ENCODE measurements around the gene HASPIN.
"Not testable (repeated sequence)": the region's sequence is repeated elsewhere in the genome, so short reads cannot be mapped to it uniquely, and the experiment has no call there.

Gene HASPIN

DNA sequence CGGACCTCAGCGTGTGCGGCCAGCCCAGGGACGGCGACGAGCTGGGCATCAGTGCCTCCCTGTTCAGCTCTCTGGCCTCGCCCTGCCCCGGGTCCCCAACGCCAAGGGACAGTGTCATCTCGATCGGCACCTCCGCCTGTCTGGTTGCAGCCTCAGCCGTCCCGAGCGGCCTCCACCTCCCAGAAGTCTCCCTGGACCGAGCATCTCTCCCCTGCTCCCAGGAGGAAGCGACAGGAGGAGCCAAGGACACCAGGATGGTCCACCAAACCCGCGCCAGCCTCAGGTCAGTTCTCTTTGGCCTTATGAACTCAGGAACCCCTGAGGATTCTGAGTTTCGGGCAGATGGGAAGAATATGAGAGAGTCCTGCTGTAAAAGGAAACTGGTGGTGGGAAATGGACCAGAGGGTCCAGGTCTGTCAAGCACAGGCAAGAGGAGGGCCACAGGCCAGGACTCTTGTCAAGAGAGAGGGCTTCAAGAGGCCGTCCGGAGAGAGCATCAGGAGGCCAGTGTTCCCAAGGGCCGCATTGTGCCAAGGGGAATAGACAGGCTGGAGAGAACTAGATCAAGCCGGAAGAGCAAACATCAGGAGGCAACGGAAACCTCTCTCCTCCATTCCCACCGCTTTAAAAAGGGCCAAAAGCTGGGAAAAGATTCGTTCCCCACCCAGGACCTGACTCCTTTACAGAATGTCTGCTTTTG lies 825 bp downstream of the HASPIN start:
- H3K4me1 ChIP-seq (ENCODE audit: insufficient read depth, low read length), result peaks cover 49% of the 10 kb centered on the region
- H3K9ac ChIP-seq (ENCODE audit: low read depth, low read length), result peak overlapping the region; percentile 89
- H3K9me3 ChIP-seq (ENCODE audit: insufficient read depth, low read length, severe bottlenecking), result no peaks in the 10 kb centered on the region
- H3K27ac ChIP-seq (ENCODE audit: low read length), result peak overlapping the region; percentile 82
- H2AFZ ChIP-seq (ENCODE audit: low read depth, low read length), result peak overlapping the region; percentile 94
- H3K4me2 ChIP-seq (ENCODE audit: insufficient read depth, low read length), result peak overlapping the region; percentile 99
- peaks cover 61% of the 10 kb centered on the region for H3K36me3 ChIP-seq (ENCODE audit: insufficient read depth, low read length)
- peaks cover 22% of the 10 kb centered on the region for H4K20me1 ChIP-seq (ENCODE audit: insufficient read depth, low read length)
- ATAC-seq (ENCODE audit: insufficient read depth, low read depth) (peak; percentile 2; the same call in 1 of the 3 replicates), DNase-seq (no peak)
- H3K4me3 ChIP-seq (ENCODE audit: low read depth in 1 of 2, low read length in 2 of 2), result peak overlapping the region; percentile 80 to 94
- H3K79me2 ChIP-seq (ENCODE audit: insufficient read depth, low read length), result peaks cover 74% of the 10 kb centered on the region
- H3K27me3 ChIP-seq (ENCODE audit: insufficient read depth, low read length, poor library complexity), result no peaks in the 10 kb centered on the region
- no peak for TF ChIP-seq EZH2 (IDR thresholded peaks at IDR 0.05; ENCODE audit: borderline replicate concordance, low read depth, low read length, severe bottlenecking)
- no peak for TF ChIP-seq CTCF (IDR thresholded peaks at IDR 0.05; ENCODE audit: borderline replicate concordance, extremely low read depth, low read length, poor library complexity, severe bottlenecking)

DNA sequence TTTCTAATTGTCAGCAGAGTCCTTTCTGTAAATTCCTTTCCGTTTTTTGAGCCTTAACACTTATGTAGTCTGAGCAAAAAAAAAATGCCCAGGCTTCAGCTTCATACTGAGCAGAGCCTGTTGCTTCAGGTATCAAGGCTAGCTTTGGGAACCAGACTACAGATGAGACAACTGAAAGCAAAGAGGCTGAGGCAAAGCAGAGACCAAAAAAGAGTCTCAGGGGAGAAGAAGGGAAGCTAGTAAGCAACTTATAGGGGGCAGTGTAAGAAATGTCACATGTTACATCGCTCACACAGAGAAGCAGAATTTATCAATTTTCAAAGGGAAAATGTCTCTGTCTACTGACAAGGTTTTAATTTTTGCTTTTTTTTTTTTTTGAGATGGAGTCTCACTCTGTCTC lies 3.3 kb downstream of the HASPIN start:
- H3K9me3 ChIP-seq (ENCODE audit: insufficient read depth, low read length, severe bottlenecking), result no peaks in the 10 kb centered on the region
- H3K79me2 ChIP-seq (ENCODE audit: insufficient read depth, low read length), result peaks cover 61% of the 10 kb centered on the region
- no peak overlapping the region for H3K9ac ChIP-seq (ENCODE audit: low read depth, low read length)
- H3K4me2 ChIP-seq (ENCODE audit: insufficient read depth, low read length), result peak overlapping the region; percentile 9; the same call in 1 of the 2 replicates
- H3K36me3 ChIP-seq (ENCODE audit: insufficient read depth, low read length), result peaks cover 57% of the 10 kb centered on the region
- no peak overlapping the region for H2AFZ ChIP-seq (ENCODE audit: low read depth, low read length)
- peaks cover 22% of the 10 kb centered on the region for H4K20me1 ChIP-seq (ENCODE audit: insufficient read depth, low read length)
- no peak overlapping the region for H3K4me3 ChIP-seq (ENCODE audit: low read depth in 1 of 2, low read length in 2 of 2)
- TF ChIP-seq CTCF (IDR thresholded peaks at IDR 0.05; ENCODE audit: borderline replicate concordance, extremely low read depth, low read length, poor library complexity, severe bottlenecking) (no peak), EZH2 (IDR thresholded peaks at IDR 0.05; ENCODE audit: borderline replicate concordance, low read depth, low read length, severe bottlenecking) (no peak)
- peak overlapping the region; percentile 28; the same call in 1 of the 2 replicates for H3K27ac ChIP-seq (ENCODE audit: low read length)
- no peak for ATAC-seq (ENCODE audit: insufficient read depth, low read depth)
- no peaks in the 10 kb centered on the region for H3K27me3 ChIP-seq (ENCODE audit: insufficient read depth, low read length, poor library complexity)
- no peak for DNase-seq
- peaks cover 44% of the 10 kb centered on the region for H3K4me1 ChIP-seq (ENCODE audit: insufficient read depth, low read length)

DNA sequence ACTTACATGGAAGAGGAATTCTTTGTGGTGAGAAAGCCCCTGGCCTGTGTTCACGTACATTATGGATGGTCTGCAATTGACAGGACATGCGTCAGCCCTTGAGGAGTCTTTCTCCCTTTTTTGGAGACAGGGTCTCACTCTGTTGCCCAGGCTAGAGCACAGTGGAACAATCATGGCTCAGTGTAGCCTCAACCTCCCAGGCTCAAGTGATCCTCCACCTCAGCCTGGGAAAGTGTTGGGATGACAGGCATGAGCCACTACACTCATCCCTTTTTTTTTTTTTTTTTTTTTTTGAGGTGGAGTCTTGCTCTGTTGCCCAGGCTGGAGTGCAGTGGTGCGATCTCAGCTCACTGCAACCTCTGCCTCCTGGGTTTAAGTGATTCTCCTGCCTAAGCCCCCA lies 4.4 kb downstream of the HASPIN start:
- peaks cover 57% of the 10 kb centered on the region for H3K36me3 ChIP-seq (ENCODE audit: insufficient read depth, low read length)
- H3K9ac ChIP-seq (ENCODE audit: low read depth, low read length); ATAC-seq (ENCODE audit: insufficient read depth, low read depth); H3K9me3 ChIP-seq (ENCODE audit: insufficient read depth, low read length, severe bottlenecking); H2AFZ ChIP-seq (ENCODE audit: low read depth, low read length); H3K27me3 ChIP-seq (ENCODE audit: insufficient read depth, low read length, poor library complexity); H3K4me2 ChIP-seq (ENCODE audit: insufficient read depth, low read length); H3K27ac ChIP-seq (ENCODE audit: low read length); DNase-seq; H3K4me3 ChIP-seq (ENCODE audit: low read depth in 1 of 2, low read length in 2 of 2): not testable (repeated sequence)
- peaks cover 22% of the 10 kb centered on the region for H4K20me1 ChIP-seq (ENCODE audit: insufficient read depth, low read length)
- peaks cover 52% of the 10 kb centered on the region for H3K79me2 ChIP-seq (ENCODE audit: insufficient read depth, low read length)
- peaks cover 35% of the 10 kb centered on the region for H3K4me1 ChIP-seq (ENCODE audit: insufficient read depth, low read length)

DNA sequence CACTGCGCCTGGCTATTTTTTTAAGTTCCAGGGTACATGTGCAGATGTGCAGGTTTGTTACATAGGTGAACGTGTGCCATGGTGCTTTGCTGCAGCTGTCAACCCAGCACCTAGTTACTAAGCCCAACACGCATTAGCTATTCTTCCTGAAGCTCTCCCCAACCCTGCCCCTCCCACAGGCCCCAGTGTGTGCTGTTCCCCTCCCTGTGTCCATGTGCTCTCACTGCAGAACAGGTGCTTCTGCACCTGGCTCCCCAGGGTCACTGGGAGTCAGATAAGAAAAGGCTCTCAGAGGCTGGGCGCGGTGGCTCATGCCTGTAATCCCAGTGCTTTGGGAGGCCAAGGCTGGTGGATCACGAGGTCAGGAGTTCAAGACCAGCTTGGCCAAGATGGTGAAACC lies 6.2 kb downstream of the HASPIN start:
- Histone ChIP-seq H3K79me2 (ENCODE audit: insufficient read depth, low read length) (peaks cover 34% of the 10 kb centered on the region), H2AFZ (ENCODE audit: low read depth, low read length) (no peak overlapping the region), H3K4me1 (ENCODE audit: insufficient read depth, low read length) (peaks cover 30% of the 10 kb centered on the region), H4K20me1 (ENCODE audit: insufficient read depth, low read length) (peaks cover 14% of the 10 kb centered on the region), H3K4me3 (ENCODE audit: low read depth in 1 of 2, low read length in 2 of 2) (no peak overlapping the region), H3K9me3 (ENCODE audit: insufficient read depth, low read length, severe bottlenecking) (no peaks in the 10 kb centered on the region), H3K27ac (ENCODE audit: low read length) (no peak overlapping the region), H3K27me3 (ENCODE audit: insufficient read depth, low read length, poor library complexity) (no peaks in the 10 kb centered on the region), H3K36me3 (ENCODE audit: insufficient read depth, low read length) (peaks cover 47% of the 10 kb centered on the region), H3K9ac (ENCODE audit: low read depth, low read length) (no peak overlapping the region), H3K4me2 (ENCODE audit: insufficient read depth, low read length) (no peak overlapping the region)
- DNase-seq, result no peak
- TF ChIP-seq EZH2 (IDR thresholded peaks at IDR 0.05; ENCODE audit: borderline replicate concordance, low read depth, low read length, severe bottlenecking) (no peak), CTCF (IDR thresholded peaks at IDR 0.05; ENCODE audit: borderline replicate concordance, extremely low read depth, low read length, poor library complexity, severe bottlenecking) (no peak)
- no peak for ATAC-seq (ENCODE audit: insufficient read depth, low read depth)
